ENCODE measurements around the gene HMCN2. TPM values are rescaled to one million over a fixed set of nuclear protein-coding genes. Genes with fewer than 3 reads are reported as not detected.
"Not testable (repeated sequence)": the region's sequence is repeated elsewhere in the genome, so short reads cannot be mapped to it uniquely, and the experiment has no call there.

HMCN2 gene
- total RNA-seq, 6 experiments from 2014 or later, result 0.31 to 2.0 (median 1.1) TPM

DNA sequence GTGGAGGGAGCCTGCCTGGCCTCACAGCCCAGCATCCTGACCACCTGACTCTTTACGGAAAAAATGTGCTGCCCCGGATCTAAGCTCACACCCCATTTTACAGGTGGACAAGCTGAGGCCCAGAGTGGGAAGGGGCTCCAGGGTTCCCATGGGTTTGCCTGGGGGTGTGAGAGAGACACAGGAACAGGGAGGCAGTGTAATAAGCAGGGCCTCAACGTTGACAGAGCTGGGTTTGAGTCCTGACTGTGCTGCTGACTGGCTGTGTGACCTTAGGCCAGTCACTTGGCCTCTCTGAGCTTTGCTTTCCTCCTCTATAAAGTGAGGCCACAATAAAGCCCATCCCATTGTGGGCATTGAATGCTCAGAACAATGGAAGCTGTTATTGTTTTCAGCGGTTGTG, 73.7 kb downstream of the HMCN2 start:
- Histone ChIP-seq H3K4me3 (no peak overlapping the region), H3K36me3 (no peaks in the 10 kb centered on the region), H3K27ac (no peak overlapping the region), H3K9me3 (no peaks in the 10 kb centered on the region), H3K4me1 (no peaks in the 10 kb centered on the region), H3K27me3 (no peaks in the 10 kb centered on the region)
- TF ChIP-seq POLR2A (IDR thresholded peaks at IDR 0.05), result no peak
- TF ChIP-seq CTCF (IDR thresholded peaks at IDR 0.05), result no peak
- 25% methylated on average over 2 of the region's 4 CpGs for WGBS (ENCODE audit: insufficient coverage, low coverage, low lambda C conversion rate, missing lambda C conversion rate)
- intact Hi-C loops (cut with DNase I), result no loop called here
- no peak for DNase-seq
- no peak for ATAC-seq

- no peak overlapping the region for H3K27ac ChIP-seq
- no peaks in the 10 kb centered on the region for H3K27me3 ChIP-seq
- H3K36me3 ChIP-seq, result no peaks in the 10 kb centered on the region
- H3K4me3 ChIP-seq, result no peak overlapping the region
- H3K9me3 ChIP-seq, result no peaks in the 10 kb centered on the region
- H3K4me1 ChIP-seq, result no peaks in the 10 kb centered on the region
- intact Hi-C loops (cut with DNase I), result loop anchor here (10.0 kb wide), 3 partner anchors 75 to 225 kb away; partner anchors contain the start of gene HMCN2 (in 1 of the 2)
- WGBS (ENCODE audit: insufficient coverage, low coverage, low lambda C conversion rate, missing lambda C conversion rate), result 50% methylated on average over 5 of the region's 10 CpGs
- TF ChIP-seq CTCF (IDR thresholded peaks at IDR 0.05) (no peak), POLR2A (IDR thresholded peaks at IDR 0.05) (no peak)
- ATAC-seq, result no peak
- no peak for DNase-seq
Observed at GRCh38 chr9:130340011-130340410, 74.5 kb downstream of the HMCN2 start.

DNA sequence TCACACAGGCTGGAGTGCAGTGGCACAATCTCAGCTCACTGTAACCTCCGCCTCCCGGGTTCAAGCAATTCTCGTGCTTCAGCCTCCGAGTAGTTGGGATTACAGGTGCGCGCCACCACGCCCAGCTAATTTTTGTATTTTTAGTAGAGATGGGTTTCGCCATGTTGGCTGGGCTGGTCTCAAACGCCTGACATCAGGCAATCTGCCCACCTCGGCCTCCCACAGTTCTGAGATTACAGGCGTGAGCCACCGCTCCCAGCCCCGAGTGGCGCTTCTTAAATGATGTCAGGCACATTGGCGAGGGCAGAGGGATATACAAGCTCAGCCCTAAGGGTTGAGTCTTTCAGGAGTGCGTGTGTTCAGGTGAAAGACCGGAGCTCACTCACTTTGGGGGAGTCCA, 75.0 kb downstream of the HMCN2 start:
- H3K36me3 ChIP-seq, ATAC-seq, H3K4me1 ChIP-seq, H3K9me3 ChIP-seq, H3K4me3 ChIP-seq, H3K27me3 ChIP-seq, H3K27ac ChIP-seq, DNase-seq: not testable (repeated sequence)
- WGBS (ENCODE audit: insufficient coverage, low coverage, low lambda C conversion rate, missing lambda C conversion rate), result 96% methylated on average over 8 of the region's 17 CpGs
- intact Hi-C loops (cut with DNase I), result loop anchor here (10.0 kb wide), 3 partner anchors 76 to 226 kb away; partner anchors contain the start of gene HMCN2 (in 1 of the 2)

- no peak for DNase-seq
Observed at GRCh38 chr9:130341128-130341527, 75.6 kb downstream of the HMCN2 start.

More at GRCh38 chr9:130341128-130341527, 75.6 kb downstream of the HMCN2 start:
- WGBS (ENCODE audit: insufficient coverage, low coverage, low lambda C conversion rate, missing lambda C conversion rate), result 100% methylated on average over 1 of the region's 13 CpGs
- Histone ChIP-seq H3K9me3 (no peaks in the 10 kb centered on the region), H3K27me3 (no peaks in the 10 kb centered on the region), H3K4me1 (no peaks in the 10 kb centered on the region), H3K4me3 (no peak overlapping the region), H3K27ac (no peak overlapping the region), H3K36me3 (no peaks in the 10 kb centered on the region)
- TF ChIP-seq CTCF (IDR thresholded peaks at IDR 0.05), result no peak
- intact Hi-C loops (cut with DNase I), result loop anchor here (10.0 kb wide), 3 partner anchors 76 to 226 kb away; partner anchors contain the start of gene HMCN2 (in 1 of the 2)
- ATAC-seq, result no peak

Data from right lobe of liver (tissue), 6 donors.